HepG2 (cell line): Measurements from ENCODE around the gene OR5A1. TPM values are rescaled to one million over a fixed set of nuclear protein-coding genes. Genes with fewer than 3 reads are reported as not detected.

ENCODE experiments used
- ATAC-seq: fragments of 200-7000 bp; cut with Tn5 transposase; 3 replicates; pipeline ENCODE4 v1.9.1; 2020; ENCODE audit warnings: mild to moderate bottlenecking, moderate library complexity
- BruUV-seq: library from RNA; stranded (reverse); fragments of 400-500 nt; replicated peaks from 2 replicates; lab custom pipeline; 2021; lab: Mats Ljungman, UMichigan
- CTCF ChIA-PET: fragments of 300-600 bp; formaldehyde crosslinking; extraction: SDS; loops from one replicate; lab custom pipeline; 2021; ENCODE audit warnings: low total read pairs, inconsistent platforms, low intra/inter-chr PET ratio; lab: Yijun Ruan, JAX
- POLR2A ChIA-PET: fragments of 350-600 bp; sonication (Branson Sonifier 250); formaldehyde crosslinking; loops from one replicate; lab custom pipeline; 2020; ENCODE audit warnings: antibody characterized with exemption, inconsistent platforms; lab: Yijun Ruan, JAX
- DNase-seq: peaks from one replicate; pipeline ENCODE4 v3.0.0-alpha.2; 2015; ENCODE audit warnings: low spot score
- FAIRE-seq: peaks from 3 replicates; lab custom pipeline; 2011; peaks lifted over from hg19 to GRCh38; lab: Jason Lieb, UNC
- H2AFZ ChIP-seq: one replicate; pipeline ENCODE4 v1.6.1; 2011; ENCODE audit warnings: low read length, inconsistent platforms
- H3K27ac ChIP-seq: fragments of 300-600 bp; 3 replicates; pipeline ENCODE4 v1.8.0; 2011; ENCODE audit warnings: mixed run types, mild to moderate bottlenecking, mixed read lengths, low read length, inconsistent platforms; ENCODE audit not compliant: insufficient read depth; ENCODE audit errors: extremely low read length
- H3K27me3 ChIP-seq, 2 experiments: fragments of 200-600 bp in 1 of 2; 2 replicates in 1 of 2; 3 replicates in 1 of 2; pipeline versions ENCODE4 v1.6.0 to v1.8.0; 2011; ENCODE audit warnings: low read length in 2 of 2, mild to moderate bottlenecking in 2 of 2, moderate library complexity in 2 of 2, inconsistent platforms in 1 of 2; ENCODE audit not compliant: insufficient read depth in 2 of 2, control insufficient read depth in 1 of 2
- H3K36me3 ChIP-seq, 2 experiments: fragments of 200-600 bp in 1 of 2; replicated peaks in 1 of 2; 2 replicates in 1 of 2; 3 replicates in 1 of 2; pipeline versions ENCODE4 v1.5.1 to v1.8.0; 2011; ENCODE audit warnings: low read length in 2 of 2, inconsistent platforms in 1 of 2; ENCODE audit not compliant: insufficient read depth in 2 of 2, control insufficient read depth in 1 of 2
- H3K4me1 ChIP-seq: 2 replicates; pipeline ENCODE4 v1.5.1; 2012; ENCODE audit warnings: low read length, inconsistent platforms; ENCODE audit not compliant: insufficient read depth
- H3K4me2 ChIP-seq: 2 replicates; pipeline ENCODE4 v1.6.0; 2011; ENCODE audit warnings: low read depth, low read length, inconsistent platforms
- H3K4me3 ChIP-seq, 3 experiments: fragments of 200-600 bp in 1 of 3; sonication (generic), shearing (Covaris generic) in 1 of 3; replicated peaks in 1 of 3; 2 replicates each; pipeline ENCODE4 v1.5.1; 2011 to 2016; ENCODE audit warnings: low read length in 3 of 3, inconsistent platforms in 2 of 3, low read depth in 2 of 3, mild to moderate bottlenecking in 2 of 3, control low read depth in 1 of 3, mixed read lengths in 1 of 3; ENCODE audit not compliant: insufficient read depth in 1 of 3
- H3K79me2 ChIP-seq: one replicate; pipeline ENCODE4 v1.6.1; 2011; ENCODE audit warnings: low read length, inconsistent platforms; ENCODE audit not compliant: insufficient read depth
- H3K9ac ChIP-seq: 2 replicates; pipeline ENCODE4 v1.6.0; 2011; ENCODE audit warnings: mild to moderate bottlenecking, low read depth, low read length, inconsistent platforms; ENCODE audit not compliant: insufficient read depth
- H3K9me3 ChIP-seq: 2 replicates; pipeline ENCODE4 v1.5.1; 2012; ENCODE audit warnings: mild to moderate bottlenecking, low read length
- H4K20me1 ChIP-seq: 2 replicates; pipeline ENCODE4 v1.6.0; 2011; ENCODE audit warnings: inconsistent platforms, mild to moderate bottlenecking, low read length, moderate library complexity; ENCODE audit not compliant: insufficient read depth
- BATF2 ChIP-seq: sonication (generic); formaldehyde crosslinking; IDR thresholded peaks from 2 replicates; pipeline ENCODE4 v1.8.0; 2022; ENCODE audit warnings: mild to moderate bottlenecking, missing genetic modification reagents, moderate library complexity
- CEBPB ChIP-seq: IDR thresholded peaks from 2 replicates; pipeline ENCODE4 v1.6.1; 2011; ENCODE audit warnings: low read depth, low read length, improper control_type of control experiment, borderline replicate concordance
- ZNF652 ChIP-seq: IDR thresholded peaks from 2 replicates; pipeline ENCODE4 v1.6.1; 2016; ENCODE audit warnings: low read depth, borderline replicate concordance
- WGBS: methylation state at CpG from one replicate; pipeline ENCODE4 v1.1.6; 2017; ENCODE audit warnings: low lambda C conversion rate; 5-methylcytosine and 5-hydroxymethylcytosine counted together
- in situ Hi-C: cut with HindIII; loops from 2 replicates; pipeline ENCODE4 v1.10.0; 2017; ENCODE audit warnings: low pct_unique_long_range_greater_than_20kb; ENCODE audit not compliant: extremely low pct_ligation_motif_present
- intact Hi-C: fragments of 100-400 bp; cut with micrococcal nuclease; formaldehyde crosslinking; loops from one replicate; pipeline ENCODE4 v1.10.0; 2022; ENCODE audit not compliant: unreplicated experiment
- polyA plus RNA-seq, 8 experiments: library from polyadenylated mRNA; depleted of rRNA in 3 of 8; stranded (reverse) in 7 of 8; unstranded in 1 of 8; fragments of >200 nt; fragmentation: Illumina TruSeq in 4 of 8; extraction: Trizol in 4 of 8; gene quantifications; 2 replicates each; pipeline versions ENCODE4 v1.2.1 to v1.2.3, GENCODE V29; 2011 to 2016; ENCODE audit warnings: low read depth in 4 of 8, missing spikeins in 1 of 8, mixed read lengths in 1 of 8; ENCODE audit not compliant: insufficient read depth in 1 of 8
- total RNA-seq, 5 experiments: library from RNA; depleted of rRNA; stranded (reverse); fragments of >200 nt; fragmentation: Illumina TruSeq; extraction: Trizol; gene quantifications; 2 replicates each; pipeline ENCODE4 v1.2.3, GENCODE V29; 2016; ENCODE audit warnings: low read depth in 1 of 5
- TF ChIP-seq, protein P1 (sequence below): sonication (generic); formaldehyde crosslinking; IDR thresholded peaks from 2 replicates; pipeline ENCODE4 v1.4.0; 2020; ENCODE audit warnings: missing genetic modification reagents
- TF ChIP-seq, protein P2 (sequence below): sonication (generic); formaldehyde crosslinking; IDR thresholded peaks from 2 replicates; pipeline ENCODE4 v1.8.1; 2023; ENCODE audit warnings: mild to moderate bottlenecking, moderate library complexity, missing genetic modification reagents

Gene OR5A1
- total and polyA plus RNA-seq, 2 of the 13 experiments (the other 11 are each of a cell fraction or from before 2014, with no cell fraction given), result not detected

- TF ChIP-seq, protein P1, sequence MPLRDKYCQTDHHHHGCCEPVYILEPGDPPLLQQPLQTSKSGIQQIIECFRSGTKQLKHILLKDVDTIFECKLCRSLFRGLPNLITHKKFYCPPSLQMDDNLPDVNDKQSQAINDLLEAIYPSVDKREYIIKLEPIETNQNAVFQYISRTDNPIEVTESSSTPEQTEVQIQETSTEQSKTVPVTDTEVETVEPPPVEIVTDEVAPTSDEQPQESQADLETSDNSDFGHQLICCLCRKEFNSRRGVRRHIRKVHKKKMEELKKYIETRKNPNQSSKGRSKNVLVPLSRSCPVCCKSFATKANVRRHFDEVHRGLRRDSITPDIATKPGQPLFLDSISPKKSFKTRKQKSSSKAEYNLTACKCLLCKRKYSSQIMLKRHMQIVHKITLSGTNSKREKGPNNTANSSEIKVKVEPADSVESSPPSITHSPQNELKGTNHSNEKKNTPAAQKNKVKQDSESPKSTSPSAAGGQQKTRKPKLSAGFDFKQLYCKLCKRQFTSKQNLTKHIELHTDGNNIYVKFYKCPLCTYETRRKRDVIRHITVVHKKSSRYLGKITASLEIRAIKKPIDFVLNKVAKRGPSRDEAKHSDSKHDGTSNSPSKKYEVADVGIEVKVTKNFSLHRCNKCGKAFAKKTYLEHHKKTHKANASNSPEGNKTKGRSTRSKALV (CRISPR knock-in tag), result no peak
- TF ChIP-seq BATF2 (CRISPR knock-in tag) (no peak), ZNF652 (CRISPR knock-in tag) (no peak)
Measured at GRCh38 chr11:59403546-59403945, 32.7 kb upstream of the OR5A1 start (continued).

GRCh38 chr11:59413646-59414045 lies 22.6 kb upstream of the OR5A1 start:
- ATAC-seq (no peak), FAIRE-seq (no peak), DNase-seq (no peak)
- Histone ChIP-seq H3K27ac (no peak overlapping the region), H3K9me3 (no peaks in the 10 kb centered on the region), H3K36me3 (no peaks in the 10 kb centered on the region), H2AFZ (no peak overlapping the region), H3K4me3 (no peak overlapping the region)
- 2% methylated on average over 2 of the region's 2 CpGs for WGBS
- BruUV-seq, result no TSS peak
- POLR2A ChIA-PET, result no interaction called here
- peak; percentile 54; the same call in 1 of the 2 replicates for TF ChIP-seq CEBPB
- TF ChIP-seq, protein P2, sequence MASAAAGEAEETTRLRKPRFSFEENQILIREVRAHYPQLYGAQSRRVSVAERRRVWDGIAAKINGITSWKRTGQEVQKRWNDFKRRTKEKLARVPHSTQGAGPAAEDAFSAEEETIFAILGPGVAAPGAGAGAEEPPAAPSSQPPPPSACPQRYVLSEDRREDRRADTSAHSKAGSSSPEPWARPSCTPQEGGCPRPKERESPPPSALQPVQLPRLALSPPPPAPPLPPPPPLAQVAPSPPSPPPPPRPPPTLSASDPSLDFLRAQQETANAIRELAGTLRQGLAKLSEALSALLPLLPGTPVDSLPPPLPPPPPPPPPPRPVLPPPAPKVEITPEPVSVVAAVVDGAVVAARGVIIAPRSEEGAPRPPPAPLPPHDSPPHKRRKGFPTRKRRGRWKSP (CRISPR knock-in tag), result no peak
- TF ChIP-seq, all 625 proteins: peak for 1
- Histone ChIP-seq H3K4me1 (no peaks in the 10 kb centered on the region), H3K4me2 (no peak overlapping the region), H3K27me3 (no peaks in the 10 kb centered on the region), H4K20me1 (no peaks in the 10 kb centered on the region), H3K9ac (no peak overlapping the region), H3K79me2 (no peaks in the 10 kb centered on the region)
- CTCF ChIA-PET, result no interaction called here
- in situ Hi-C loops, result no loop called here
- intact Hi-C loops, result no loop called here
